Endothelial cell (in vitro differentiated cells): Measurements from ENCODE around the gene VAV2. TPM values are rescaled to one million over a fixed set of nuclear protein-coding genes. Genes with fewer than 3 reads are reported as not detected.

Experiments
- DNase-seq: peaks from one replicate; pipeline ENCODE4 v3.0.0; 2021; ENCODE audit warnings: low spot score
- H3K27ac Mint-ChIP-seq: one replicate; pipeline ENCODE4 v1.8.0; 2021; ENCODE audit warnings: mixed read lengths, inconsistent platforms; ENCODE audit not compliant: unreplicated experiment
- H3K27me3 Mint-ChIP-seq: one replicate; pipeline ENCODE4 v1.8.0; 2021; ENCODE audit warnings: mild to moderate bottlenecking, moderate library complexity, mixed read lengths, inconsistent platforms; ENCODE audit not compliant: unreplicated experiment
- H3K36me3 Mint-ChIP-seq: one replicate; pipeline ENCODE4 v1.8.0; 2021; ENCODE audit warnings: mild to moderate bottlenecking, low read depth, mixed read lengths, inconsistent platforms; ENCODE audit not compliant: unreplicated experiment
- H3K4me1 Mint-ChIP-seq: one replicate; pipeline ENCODE4 v1.8.0; 2021; ENCODE audit warnings: mild to moderate bottlenecking, mixed read lengths, inconsistent platforms; ENCODE audit not compliant: unreplicated experiment
- H3K4me3 Mint-ChIP-seq: one replicate; pipeline ENCODE4 v1.8.0; 2021; ENCODE audit warnings: mild to moderate bottlenecking, mixed read lengths, inconsistent platforms; ENCODE audit not compliant: unreplicated experiment
- H3K9me3 Mint-ChIP-seq: one replicate; pipeline ENCODE4 v1.8.0; 2021; ENCODE audit warnings: mixed read lengths, inconsistent platforms; ENCODE audit not compliant: unreplicated experiment
- CTCF ChIP-seq: fragments of 200-600 bp; sonication (generic); IDR thresholded peaks from one replicate; pipeline ENCODE4 v1.5.0; 2021; ENCODE audit warnings: antibody characterized with exemption; ENCODE audit not compliant: unreplicated experiment
- total RNA-seq: library from RNA; stranded (reverse); fragmentation: NEBNext Ultra II Directional; extraction: Animal tissue kit (Norgen Biotek cat#: 25700); gene quantifications from one replicate; pipeline ENCODE4 v1.2.1, GENCODE V29; 2021; ENCODE audit not compliant: unreplicated experiment

The VAV2 gene
- total RNA-seq, 1 donor from 2014 or later: 27.2 TPM

DNA sequence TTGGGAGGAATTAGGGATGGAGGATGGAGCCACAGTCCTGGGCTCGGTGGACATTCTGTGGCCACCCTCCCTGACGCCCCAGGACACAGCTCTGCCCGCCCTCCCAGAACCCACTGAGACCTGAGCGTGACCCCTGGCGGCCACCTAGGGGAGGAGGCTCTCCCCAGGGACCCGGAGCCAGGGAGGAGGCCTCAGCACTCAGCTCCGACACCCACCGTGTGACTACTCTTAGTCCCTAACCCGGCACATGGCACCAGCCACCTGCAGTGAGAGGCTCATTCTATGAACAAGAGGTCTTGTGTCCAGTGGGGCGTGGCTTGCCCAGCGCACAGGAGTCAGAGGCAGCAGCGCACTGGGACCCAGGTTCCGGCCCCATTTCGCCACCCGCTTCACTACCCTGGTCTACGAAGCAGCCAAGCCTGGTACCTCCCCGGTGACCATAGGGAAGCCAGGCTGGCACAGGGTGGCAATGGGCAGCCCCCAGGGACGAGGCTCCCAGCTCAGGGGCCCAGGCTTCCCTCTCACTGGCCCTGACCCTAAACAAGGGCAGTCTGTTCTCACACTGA lies 264.2 kb downstream of the VAV2 start:
- Mint-ChIP-seq H3K27ac (no peak overlapping the region), H3K4me3 (no peak overlapping the region), H3K9me3 (no peaks in the 10 kb centered on the region), H3K27me3 (peaks cover 2% of the 10 kb centered on the region), H3K4me1 (no peaks in the 10 kb centered on the region), H3K36me3 (no peaks in the 10 kb centered on the region)
- no peak for DNase-seq
- no peak for TF ChIP-seq CTCF

GRCh38 chr9:133727277-133727875 lies 264.7 kb downstream of the VAV2 start:
- no peak for DNase-seq
- peaks cover 2% of the 10 kb centered on the region for H3K27me3 Mint-ChIP-seq

GRCh38 chr9:133726401-133727276 lies 265.5 kb downstream of the VAV2 start:
- Mint-ChIP-seq H3K36me3 (no peaks in the 10 kb centered on the region), H3K27ac (no peak overlapping the region), H3K27me3 (peaks cover 2% of the 10 kb centered on the region), H3K4me1 (no peaks in the 10 kb centered on the region), H3K9me3 (no peaks in the 10 kb centered on the region), H3K4me3 (no peak overlapping the region)
- no peak for TF ChIP-seq CTCF
- DNase-seq: peak; percentile 67

More at GRCh38 chr9:133727277-133727875, 264.7 kb downstream of the VAV2 start:
- Mint-ChIP-seq H3K27ac (no peak overlapping the region), H3K4me1 (no peaks in the 10 kb centered on the region), H3K9me3 (no peaks in the 10 kb centered on the region), H3K36me3 (no peaks in the 10 kb centered on the region), H3K4me3 (no peak overlapping the region)
- no peak for TF ChIP-seq CTCF

DNA sequence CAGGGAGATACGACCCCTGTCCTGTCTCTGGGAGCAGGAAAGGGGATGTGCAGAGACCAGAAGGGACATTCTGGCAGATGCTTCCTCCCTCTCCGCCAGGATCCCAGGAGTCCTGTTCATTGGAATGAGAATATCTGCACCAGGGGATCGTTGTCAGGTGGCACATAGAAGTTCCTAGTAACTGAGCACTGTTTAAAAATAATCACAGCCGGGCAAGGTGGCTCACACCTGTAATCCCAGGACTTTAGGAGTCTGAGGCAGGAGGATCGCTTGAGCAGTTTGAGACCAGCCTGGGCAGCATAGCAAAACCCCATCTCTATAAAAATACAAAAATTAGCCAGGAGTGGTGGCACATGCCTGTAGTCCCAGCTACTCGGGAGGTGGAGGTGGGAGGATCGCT lies 266.2 kb downstream of the VAV2 start:
- TF ChIP-seq CTCF: no peak
- H3K36me3 Mint-ChIP-seq: no peaks in the 10 kb centered on the region
- no peak overlapping the region for H3K4me3 Mint-ChIP-seq
- H3K27ac Mint-ChIP-seq: no peak overlapping the region
- no peak for DNase-seq
- H3K9me3 Mint-ChIP-seq: no peaks in the 10 kb centered on the region
- H3K4me1 Mint-ChIP-seq: no peaks in the 10 kb centered on the region
- peaks cover 2% of the 10 kb centered on the region for H3K27me3 Mint-ChIP-seq
